H9 (cell line): Measurements from ENCODE around the gene GTF3C1. TPM values are rescaled to one million over a fixed set of nuclear protein-coding genes. Genes with fewer than 3 reads are reported as not detected.

ENCODE experiments used
- DNase-seq: peaks from one replicate; pipeline ENCODE4 v3.0.0-alpha.2; 2017
- H2AFZ ChIP-seq: one replicate; pipeline ENCODE4 v1.6.1; 2013; ENCODE audit warnings: mild to moderate bottlenecking, low read length, control low read depth, moderate library complexity
- H2AK5ac ChIP-seq: 2 replicates; pipeline ENCODE4 v1.6.1; 2013; ENCODE audit warnings: low read length, control low read depth, mixed read lengths; ENCODE audit not compliant: insufficient read length
- H2BK120ac ChIP-seq: one replicate; pipeline ENCODE4 v1.6.1; 2013; ENCODE audit warnings: low read depth, mild to moderate bottlenecking, low read length, control low read depth, inconsistent platforms; ENCODE audit not compliant: poor library complexity, severe bottlenecking
- H2BK12ac ChIP-seq: 2 replicates; pipeline ENCODE4 v1.6.1; 2013; ENCODE audit warnings: low read length, control low read depth, mixed read lengths, low read depth; ENCODE audit not compliant: insufficient read length
- H2BK15ac ChIP-seq: 2 replicates; pipeline ENCODE4 v1.6.1; 2013; ENCODE audit warnings: low read depth, low read length, control low read depth
- H2BK20ac ChIP-seq: one replicate; pipeline ENCODE4 v1.6.1; 2013; ENCODE audit warnings: low read depth, mild to moderate bottlenecking, low read length, control low read depth, inconsistent platforms; ENCODE audit not compliant: poor library complexity, severe bottlenecking
- H2BK5ac ChIP-seq: 2 replicates; pipeline ENCODE4 v1.6.1; 2013; ENCODE audit warnings: low read length, control low read depth, mixed read lengths; ENCODE audit not compliant: insufficient read length
- H3K14ac ChIP-seq: 2 replicates; pipeline ENCODE4 v1.6.1; 2013; ENCODE audit warnings: low read length, control low read depth; ENCODE audit not compliant: insufficient read depth
- H3K18ac ChIP-seq: 2 replicates; pipeline ENCODE4 v1.6.1; 2013; ENCODE audit warnings: low read depth, mild to moderate bottlenecking, mixed read lengths, low read length, control low read depth; ENCODE audit not compliant: insufficient read length
- H3K23ac ChIP-seq: 2 replicates; pipeline ENCODE4 v1.6.1; 2013; ENCODE audit warnings: low read length, control low read depth, mixed read lengths, low read depth; ENCODE audit not compliant: insufficient read length
- H3K23me2 ChIP-seq: 2 replicates; pipeline ENCODE4 v1.6.1; 2013; ENCODE audit warnings: low read depth, mild to moderate bottlenecking, mixed read lengths, low read length, control low read depth; ENCODE audit not compliant: insufficient read length, poor library complexity, severe bottlenecking
- H3K27ac ChIP-seq: 2 replicates; pipeline ENCODE4 v1.5.1; 2013; ENCODE audit warnings: low read length, control low read depth, mixed read lengths, low read depth; ENCODE audit not compliant: insufficient read length
- H3K27me3 ChIP-seq: 2 replicates; pipeline ENCODE4 v1.6.1; 2013; ENCODE audit warnings: low read length, control low read depth, inconsistent platforms; ENCODE audit not compliant: insufficient read depth
- H3K4ac ChIP-seq: 2 replicates; pipeline ENCODE4 v1.6.1; 2013; ENCODE audit warnings: low read depth, mild to moderate bottlenecking, control low read depth, inconsistent platforms, low read length, moderate library complexity
- H3K4me1 ChIP-seq: 2 replicates; pipeline ENCODE4 v1.6.1; 2013; ENCODE audit warnings: low read length, control low read depth, inconsistent platforms; ENCODE audit not compliant: insufficient read depth
- H3K4me2 ChIP-seq: 2 replicates; pipeline ENCODE4 v1.6.1; 2013; ENCODE audit warnings: low read length, control low read depth, mixed read lengths; ENCODE audit not compliant: insufficient read length, insufficient read depth
- H3K56ac ChIP-seq: 2 replicates; pipeline ENCODE4 v1.6.1; 2013; ENCODE audit warnings: low read depth, mild to moderate bottlenecking, mixed read lengths, low read length, control low read depth; ENCODE audit not compliant: insufficient read length
- H3K79me1 ChIP-seq: 2 replicates; pipeline ENCODE4 v1.6.1; 2013; ENCODE audit warnings: low read depth, mild to moderate bottlenecking, moderate library complexity, low read length, control low read depth, inconsistent platforms; ENCODE audit not compliant: insufficient read depth, poor library complexity, severe bottlenecking
- H3K79me2 ChIP-seq: 2 replicates; pipeline ENCODE4 v1.6.1; 2013; ENCODE audit warnings: low read length, control low read depth, inconsistent platforms; ENCODE audit not compliant: insufficient read depth
- H3K9ac ChIP-seq: 2 replicates; pipeline ENCODE4 v1.6.1; 2013; ENCODE audit warnings: low read length, control low read depth, mixed read lengths; ENCODE audit not compliant: insufficient read length; ENCODE audit errors: extremely low read depth
- H3K9me3 ChIP-seq: one replicate; pipeline ENCODE4 v1.6.1; 2013; ENCODE audit warnings: low read depth, low read length, inconsistent platforms; ENCODE audit not compliant: control insufficient read depth
- H3T11ph ChIP-seq: one replicate; pipeline ENCODE4 v1.6.1; 2013; ENCODE audit warnings: mild to moderate bottlenecking, low read length, control low read depth, inconsistent platforms
- H4K20me1 ChIP-seq: one replicate; pipeline ENCODE4 v1.6.1; 2013; ENCODE audit not compliant: control insufficient read depth, insufficient read length, insufficient read depth
- H4K5ac ChIP-seq: 2 replicates; pipeline ENCODE4 v1.6.1; 2013; ENCODE audit warnings: low read depth, mild to moderate bottlenecking, mixed read lengths, low read length, control low read depth; ENCODE audit not compliant: insufficient read length
- H4K8ac ChIP-seq: replicated peaks from 2 replicates; pipeline ENCODE4 v1.6.1; 2013; ENCODE audit warnings: low read length, control low read depth, mixed read lengths, low read depth; ENCODE audit not compliant: insufficient read length
- H4K91ac ChIP-seq: 2 replicates; pipeline ENCODE4 v1.6.1; 2013; ENCODE audit warnings: low read depth, mild to moderate bottlenecking, moderate library complexity, mixed read lengths, low read length, control low read depth; ENCODE audit not compliant: insufficient read length
- H3K27ac Mint-ChIP-seq, 3 experiments: 2 replicates in 2 of 3; 3 replicates in 1 of 3; pipeline ENCODE4 v1.8.0; 2020 to 2021; ENCODE audit warnings: mixed read lengths in 3 of 3, mild to moderate bottlenecking in 1 of 3, moderate library complexity in 1 of 3
- H3K27me3 Mint-ChIP-seq: 2 replicates; pipeline ENCODE4 v1.8.0; 2021; ENCODE audit warnings: low read depth, mild to moderate bottlenecking, moderate library complexity, mixed read lengths
- H3K36me3 Mint-ChIP-seq, 3 experiments: 2 replicates in 2 of 3; 3 replicates in 1 of 3; pipeline ENCODE4 v1.8.0; 2020 to 2021; ENCODE audit warnings: low read depth in 3 of 3, mixed read lengths in 3 of 3; ENCODE audit not compliant: insufficient read depth in 1 of 3
- H3K4me1 Mint-ChIP-seq, 2 experiments: 2 replicates each; pipeline ENCODE4 v1.8.0; 2020; ENCODE audit warnings: mixed read lengths in 2 of 2
- H3K4me3 Mint-ChIP-seq, 2 experiments: 2 replicates in 1 of 2; 3 replicates in 1 of 2; pipeline ENCODE4 v1.8.0; 2020 to 2021; ENCODE audit warnings: mild to moderate bottlenecking in 2 of 2, mixed read lengths in 2 of 2, moderate library complexity in 1 of 2
- H3K9me3 Mint-ChIP-seq, 2 experiments: 2 replicates in 1 of 2; 3 replicates in 1 of 2; pipeline ENCODE4 v1.8.0; 2020; ENCODE audit warnings: mild to moderate bottlenecking in 2 of 2, mixed read lengths in 2 of 2, moderate library complexity in 1 of 2
- CTCF ChIP-seq: fragments of 200-600 bp; sonication (generic); conservative IDR thresholded peaks from 3 replicates; pipeline ENCODE4 v1.8.0; 2021; ENCODE audit warnings: antibody characterized with exemption, mild to moderate bottlenecking
- WGBS: extraction: QIAGEN DNeasy Blood & Tissue Kit; methylation state at CpG from one replicate; pipeline ENCODE4 v1.1.7; 2013; ENCODE audit warnings: missing lambda C conversion rate, low lambda C conversion rate, mixed read lengths; ENCODE audit not compliant: insufficient read length; ENCODE audit errors: extremely low coverage; 5-methylcytosine and 5-hydroxymethylcytosine counted together
- total RNA-seq: library from RNA; stranded (reverse); gene quantifications from 2 replicates; pipeline ENCODE4 v1.2.1, GENCODE V29; 2021

GTF3C1 gene
- total RNA-seq, 1 experiment from 2014 or later, result 113 TPM

- Histone ChIP-seq H3K23ac (no peak overlapping the region), H3K18ac (no peak overlapping the region), H4K5ac (no peak overlapping the region), H3K27ac (no peak overlapping the region), H4K91ac (no peak overlapping the region), H3T11ph (no peak overlapping the region), H2BK5ac (no peak overlapping the region), H2BK120ac (no peak overlapping the region), H3K9me3 (no peaks in the 10 kb centered on the region), H3K27me3 (no peaks in the 10 kb centered on the region), H3K23me2 (no peaks in the 10 kb centered on the region), H3K79me1 (no peaks in the 10 kb centered on the region), H3K4ac (no peak overlapping the region), H4K20me1 (no peaks in the 10 kb centered on the region), H3K79me2 (no peaks in the 10 kb centered on the region), H2AFZ (no peak overlapping the region), H4K8ac (no peak overlapping the region), H2BK12ac (no peak overlapping the region), H3K56ac (no peak overlapping the region), H2BK20ac (no peak overlapping the region), H2BK15ac (no peak overlapping the region), H3K4me1 (no peaks in the 10 kb centered on the region), H3K14ac (no peak overlapping the region), H3K9ac (no peak overlapping the region), H2AK5ac (no peak overlapping the region), H3K4me2 (no peak overlapping the region)
- no peaks in the 10 kb centered on the region for H3K9me3 Mint-ChIP-seq
- no peaks in the 10 kb centered on the region for H3K27me3 Mint-ChIP-seq
- peaks cover 50 to 93% (median 91%) of the 10 kb centered on the region in 3 experiments for H3K36me3 Mint-ChIP-seq
- H3K4me3 Mint-ChIP-seq, result no peak overlapping the region
- H3K27ac Mint-ChIP-seq, result peak overlapping the region in 1 of 3 experiments; percentile 34; a peak in 1 of 7 replicates
- DNase-seq, result no peak
- TF ChIP-seq CTCF, result no peak
- no peaks in the 10 kb centered on the region for H3K4me1 Mint-ChIP-seq
- no CpG with 5 or more reads among the region's 21 CpGs for WGBS
These were observed 60.3 kb downstream of the GTF3C1 start for GRCh38 chr16:27489421-27489820.
